ENCODE measurements around the gene FAM120B.

The FAM120B gene

DNA sequence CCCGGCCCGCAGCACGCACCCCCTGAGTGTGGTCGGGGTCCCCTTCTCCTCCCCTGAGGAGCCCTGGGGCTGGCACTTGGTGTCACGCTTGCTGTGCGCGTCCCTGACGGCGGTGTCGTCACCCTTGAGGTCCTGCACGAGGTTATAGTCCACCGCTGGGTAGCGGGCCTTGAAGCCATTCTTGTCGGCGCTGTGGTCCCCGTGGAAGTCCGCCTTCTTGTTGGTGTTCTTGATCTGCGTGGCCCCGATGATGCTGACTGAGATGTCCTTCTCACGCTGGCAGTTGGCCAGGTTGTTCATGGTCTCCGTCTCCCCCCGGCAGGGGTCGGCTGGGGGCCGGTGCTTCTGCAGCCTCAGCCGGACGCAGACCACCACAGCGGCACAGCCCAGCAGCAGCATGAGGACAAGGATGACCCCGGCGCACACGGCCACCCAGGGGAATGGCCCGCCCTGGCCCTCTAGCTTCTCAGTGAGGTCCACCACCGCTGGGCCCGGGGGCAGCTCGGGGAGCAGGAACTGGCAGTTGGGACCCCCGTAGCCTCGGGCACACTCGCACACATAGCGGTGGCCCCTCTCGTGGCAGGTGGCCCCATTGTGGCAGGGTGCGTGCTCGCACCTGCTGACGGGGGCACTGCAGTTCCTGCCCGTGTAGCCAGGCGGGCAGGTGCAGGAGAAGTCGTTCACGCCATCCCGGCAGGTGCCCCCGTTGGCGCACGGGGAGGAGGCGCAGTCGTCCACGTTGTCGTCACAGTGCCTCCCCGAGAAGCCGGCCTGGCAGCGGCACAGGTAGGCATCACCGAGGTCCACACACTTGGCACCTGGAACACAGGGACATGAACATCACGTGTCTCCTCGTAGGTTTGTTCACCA is 23.1 kb upstream of the FAM120B start:
- TF ChIP-seq, protein P1, sequence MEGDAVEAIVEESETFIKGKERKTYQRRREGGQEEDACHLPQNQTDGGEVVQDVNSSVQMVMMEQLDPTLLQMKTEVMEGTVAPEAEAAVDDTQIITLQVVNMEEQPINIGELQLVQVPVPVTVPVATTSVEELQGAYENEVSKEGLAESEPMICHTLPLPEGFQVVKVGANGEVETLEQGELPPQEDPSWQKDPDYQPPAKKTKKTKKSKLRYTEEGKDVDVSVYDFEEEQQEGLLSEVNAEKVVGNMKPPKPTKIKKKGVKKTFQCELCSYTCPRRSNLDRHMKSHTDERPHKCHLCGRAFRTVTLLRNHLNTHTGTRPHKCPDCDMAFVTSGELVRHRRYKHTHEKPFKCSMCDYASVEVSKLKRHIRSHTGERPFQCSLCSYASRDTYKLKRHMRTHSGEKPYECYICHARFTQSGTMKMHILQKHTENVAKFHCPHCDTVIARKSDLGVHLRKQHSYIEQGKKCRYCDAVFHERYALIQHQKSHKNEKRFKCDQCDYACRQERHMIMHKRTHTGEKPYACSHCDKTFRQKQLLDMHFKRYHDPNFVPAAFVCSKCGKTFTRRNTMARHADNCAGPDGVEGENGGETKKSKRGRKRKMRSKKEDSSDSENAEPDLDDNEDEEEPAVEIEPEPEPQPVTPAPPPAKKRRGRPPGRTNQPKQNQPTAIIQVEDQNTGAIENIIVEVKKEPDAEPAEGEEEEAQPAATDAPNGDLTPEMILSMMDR (IDR thresholded peaks at IDR 0.05; ENCODE audit: control insufficient read depth, insufficient read depth, low read depth, low read length, missing control alignments): no peak
- H3K4me3 ChIP-seq (ENCODE audit: control insufficient read depth, low read depth, low read length): no peak overlapping the region
- no peak for DNase-seq (ENCODE audit: low read depth)

DNA sequence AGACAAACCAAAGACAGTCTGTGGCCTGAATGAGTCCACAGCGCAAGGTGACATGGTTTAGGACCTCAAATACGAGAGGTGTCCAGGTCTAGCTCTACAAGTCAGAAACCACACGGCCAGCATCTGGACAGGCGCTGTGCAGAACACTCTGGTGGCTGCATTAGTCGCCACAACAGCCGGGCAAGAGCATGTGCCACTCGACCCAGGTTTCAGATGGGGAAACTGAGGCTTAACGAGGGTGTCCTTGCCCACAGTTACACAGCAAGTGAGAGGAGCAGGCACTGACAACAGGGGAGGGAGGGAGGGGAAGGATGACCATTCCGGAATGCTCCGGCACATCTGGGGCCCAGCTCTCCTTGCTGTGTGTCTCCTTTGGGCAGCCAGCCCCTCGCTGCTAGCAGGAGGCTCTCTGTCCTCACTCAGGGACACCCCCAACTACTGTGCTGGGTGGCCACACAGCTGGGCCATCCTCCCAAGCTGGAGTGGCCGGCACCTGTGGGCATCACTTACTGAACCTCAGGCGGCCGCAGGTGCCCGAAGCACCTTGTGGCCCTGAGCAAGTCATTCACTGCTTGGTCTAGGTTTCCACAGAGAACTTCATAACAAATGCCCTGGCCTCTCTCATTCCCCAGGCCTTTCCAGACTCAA is 22.3 kb upstream of the FAM120B start:
- DNase-seq (ENCODE audit: low read depth): no peak
- H3K4me3 ChIP-seq (ENCODE audit: control insufficient read depth, low read depth, low read length): no peak overlapping the region
- TF ChIP-seq, protein P1 (IDR thresholded peaks at IDR 0.05; ENCODE audit: control insufficient read depth, insufficient read depth, low read depth, low read length, missing control alignments): no peak

DNA sequence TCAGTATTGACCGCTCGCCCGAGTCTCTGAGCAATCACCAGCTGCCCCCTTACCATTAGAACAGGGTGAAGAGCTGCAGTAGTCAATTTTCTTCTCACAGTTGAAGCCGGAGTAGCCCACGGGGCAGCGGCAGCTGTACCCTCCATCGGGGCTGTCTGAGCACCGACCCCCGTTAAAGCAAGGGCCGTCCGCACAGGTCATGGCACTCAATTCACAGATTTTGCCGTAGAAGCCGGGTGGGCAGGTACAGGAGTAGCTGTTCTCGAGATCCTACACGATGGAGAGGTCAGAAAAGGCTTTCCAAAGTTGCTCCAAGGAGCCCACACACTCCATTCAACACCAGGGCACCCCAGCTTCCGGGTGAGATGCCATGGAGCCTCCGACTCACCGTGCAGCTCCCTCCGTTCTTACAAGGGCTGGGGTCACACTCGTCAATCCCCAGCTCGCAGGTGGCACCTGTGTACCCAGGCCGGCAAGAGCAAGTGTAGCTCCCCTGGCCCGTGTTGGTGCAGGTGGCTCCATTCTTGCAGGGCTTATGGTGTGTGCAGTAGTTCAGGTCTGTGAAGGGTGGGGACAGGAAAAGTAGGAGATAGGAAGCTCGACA is 21.6 kb upstream of the FAM120B start:
- TF ChIP-seq, protein P1 (IDR thresholded peaks at IDR 0.05; ENCODE audit: control insufficient read depth, insufficient read depth, low read depth, low read length, missing control alignments): no peak
- H3K4me3 ChIP-seq (ENCODE audit: control insufficient read depth, low read depth, low read length): no peak overlapping the region
- DNase-seq (ENCODE audit: low read depth): no peak

DNA sequence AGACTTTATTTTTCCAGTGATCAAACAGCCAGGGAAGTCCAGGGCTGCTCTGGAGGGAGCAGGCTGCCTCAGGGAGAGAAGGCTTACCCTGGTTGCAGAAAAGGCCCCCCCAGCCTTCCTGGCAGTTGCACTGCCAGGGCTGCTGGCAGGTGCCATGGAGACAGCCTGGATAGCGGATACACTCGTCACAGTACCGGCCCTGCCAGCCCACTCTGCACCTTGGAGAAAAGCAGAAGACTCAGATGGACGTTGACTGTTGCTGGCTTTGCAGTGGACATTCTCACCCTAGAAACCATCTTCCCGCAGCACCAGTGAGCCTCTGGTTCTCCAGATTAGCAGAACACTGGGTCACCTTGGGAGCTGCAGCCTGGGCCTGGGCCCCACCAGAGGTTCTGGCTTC is 21.1 kb upstream of the FAM120B start:
- no peak for DNase-seq (ENCODE audit: low read depth)
- H3K4me3 ChIP-seq (ENCODE audit: control insufficient read depth, low read depth, low read length): no peak overlapping the region
- TF ChIP-seq, protein P1 (IDR thresholded peaks at IDR 0.05; ENCODE audit: control insufficient read depth, insufficient read depth, low read depth, low read length, missing control alignments): no peak

DNA sequence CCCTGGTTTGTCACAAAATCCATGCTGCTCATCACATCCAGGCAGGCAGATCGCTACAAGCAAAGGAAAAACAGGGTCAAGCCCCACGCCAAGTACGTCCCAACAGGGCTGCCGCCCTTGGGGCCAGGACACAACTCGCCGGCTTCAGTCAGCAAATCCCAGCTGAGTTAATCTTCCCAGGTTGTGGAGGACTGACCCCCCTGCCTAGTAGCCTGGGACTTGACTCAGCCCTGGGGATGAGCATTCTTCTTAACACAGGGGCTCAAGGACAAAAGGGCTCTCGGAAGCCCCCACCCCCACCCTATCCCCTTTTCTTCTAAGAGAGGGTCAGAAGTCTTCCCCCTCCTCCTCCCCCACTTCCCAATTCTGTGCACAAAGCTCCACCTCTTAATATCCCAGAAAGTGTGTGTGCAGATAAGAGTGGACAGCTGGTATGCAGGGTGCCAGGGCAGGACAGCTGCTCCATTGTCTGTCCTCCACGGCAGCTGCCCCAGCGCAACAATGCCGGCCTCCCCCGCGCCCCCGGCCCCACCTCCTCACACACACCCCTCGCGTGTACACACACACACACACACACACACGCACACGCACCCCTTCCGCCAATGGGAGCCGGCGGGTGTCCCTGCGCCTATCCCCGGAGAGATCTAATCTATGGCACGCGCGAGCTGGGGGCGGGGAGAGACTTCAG is 20.2 kb upstream of the FAM120B start:
- TF ChIP-seq, protein P1 (IDR thresholded peaks at IDR 0.05; ENCODE audit: control insufficient read depth, insufficient read depth, low read depth, low read length, missing control alignments): no peak
- no peak for DNase-seq (ENCODE audit: low read depth)
- H3K4me3 ChIP-seq (ENCODE audit: control insufficient read depth, low read depth, low read length): no peak overlapping the region

DNA sequence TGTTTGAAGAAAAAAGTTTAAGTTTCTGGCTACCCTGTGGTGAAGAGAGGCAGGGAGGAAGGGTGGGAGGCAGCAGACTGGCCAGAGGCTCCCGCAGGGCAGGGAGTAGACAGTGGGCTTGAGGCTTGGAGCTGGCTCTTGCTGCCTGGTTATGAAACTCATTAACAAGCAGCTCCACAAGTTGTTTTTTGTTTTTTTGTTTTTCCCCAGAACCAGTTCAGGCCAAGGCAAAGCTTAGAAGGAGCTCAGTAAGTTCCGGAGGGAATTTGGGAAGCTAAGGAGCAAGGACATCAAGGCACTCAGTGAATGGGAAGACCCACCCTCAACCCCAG is 19.7 kb upstream of the FAM120B start:
- TF ChIP-seq, protein P1 (IDR thresholded peaks at IDR 0.05; ENCODE audit: control insufficient read depth, insufficient read depth, low read depth, low read length, missing control alignments): no peak
- no peak for DNase-seq (ENCODE audit: low read depth)
- no peak overlapping the region for H3K4me3 ChIP-seq (ENCODE audit: control insufficient read depth, low read depth, low read length)
